Hematopoietic multipotent progenitor cell treated with erythropoietin and hydrocortisone succinate and interleukin-3 and kit ligand, for 6 days (in vitro differentiated cells): Measurements from ENCODE around the gene FCAMR.
"Not testable (repeated sequence)": the region's sequence is repeated elsewhere in the genome, so short reads cannot be mapped to it uniquely, and the experiment has no call there.

Experiments
- DNase-seq: peaks from one replicate; pipeline ENCODE4 v3.0.0-alpha.2; 2015

Gene FCAMR

GRCh38 chr1:206930210-206930798, 40.0 kb downstream of the FCAMR start:
- DNase-seq: no peak

- no peak for DNase-seq
These were observed 40.7 kb downstream of the FCAMR start for GRCh38 chr1:206929524-206929923.

- DNase-seq: no peak
These were observed 44.0 kb downstream of the FCAMR start for GRCh38 chr1:206926286-206926685.

GRCh38 chr1:206925106-206925736, 45.0 kb downstream of the FCAMR start:
- peak; percentile 64 for DNase-seq

- DNase-seq: no peak
These were observed 45.6 kb downstream of the FCAMR start for GRCh38 chr1:206924592-206925105.

- not testable (repeated sequence) for DNase-seq
These were observed 46.2 kb downstream of the FCAMR start for GRCh38 chr1:206923961-206924557.

GRCh38 chr1:206923009-206923960, 47.0 kb downstream of the FCAMR start:
- peak; percentile 31 for DNase-seq

GRCh38 chr1:206922524-206922923, 47.7 kb downstream of the FCAMR start:
- no peak for DNase-seq

- DNase-seq: peak; percentile 57
These were observed 48.4 kb downstream of the FCAMR start, which contains the start of gene FCMR for GRCh38 chr1:206921772-206922265. FCMR (minus strand) TSS chr1:206921941; CDS start chr1:206921854, 87 bp downstream.

- DNase-seq: no peak
These were observed 52.2 kb downstream of the FCAMR start for GRCh38 chr1:206918076-206918475.

GRCh38 chr1:206916000-206916709, 54.1 kb downstream of the FCAMR start:
- no peak for DNase-seq

GRCh38 chr1:206915030-206915735, 55.1 kb downstream of the FCAMR start:
- no peak for DNase-seq

- no peak for DNase-seq
These were observed 56.3 kb downstream of the FCAMR start for GRCh38 chr1:206913766-206914537.

- DNase-seq: peak; percentile 93
These were observed 57.7 kb downstream of the FCAMR start for GRCh38 chr1:206912445-206913095.

GRCh38 chr1:206911064-206911663, 59.1 kb downstream of the FCAMR start:
- DNase-seq: peak; percentile 85

- DNase-seq: no peak
These were observed 60.4 kb downstream of the FCAMR start for GRCh38 chr1:206909883-206910318.

GRCh38 chr1:206909161-206909882, 60.9 kb downstream of the FCAMR start:
- peak; percentile 29 for DNase-seq

- no peak for DNase-seq
These were observed 62.2 kb downstream of the FCAMR start for GRCh38 chr1:206908038-206908437.
